NCI-H146 treated with DMSO at 0.1 percent for 48 hours (cell line): ENCODE measurements around the gene ADARB1.
A peak's percentile ranks its signal among the peaks of the same experiment; 100 is the strongest.

Experiments
- DNase-seq: peaks from one replicate; lab custom pipeline; 2025; ENCODE audit not compliant: unreplicated experiment; lab: John Stamatoyannopoulos, UW

Gene ADARB1

DNA sequence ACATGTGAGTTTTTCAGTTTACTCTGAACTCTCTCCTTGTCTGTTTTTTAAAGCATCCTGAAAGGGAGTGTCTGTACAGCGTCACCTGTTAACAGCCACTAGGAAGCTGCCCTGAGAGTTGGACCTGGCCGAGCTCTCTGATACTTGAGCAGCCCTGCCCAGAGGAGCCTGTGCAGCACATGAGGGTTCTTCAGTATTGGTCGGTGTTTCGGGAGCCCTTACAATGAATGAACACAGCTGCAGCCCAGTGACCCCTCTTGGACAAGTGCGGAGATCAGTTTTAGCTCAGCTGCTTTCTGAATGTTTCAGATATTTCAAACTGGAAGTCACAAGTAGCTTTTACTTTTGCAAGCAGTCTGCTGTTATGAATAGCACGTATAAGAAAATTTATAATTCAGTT, 39.2 kb downstream of the ADARB1 start:
- no peak for DNase-seq

DNA sequence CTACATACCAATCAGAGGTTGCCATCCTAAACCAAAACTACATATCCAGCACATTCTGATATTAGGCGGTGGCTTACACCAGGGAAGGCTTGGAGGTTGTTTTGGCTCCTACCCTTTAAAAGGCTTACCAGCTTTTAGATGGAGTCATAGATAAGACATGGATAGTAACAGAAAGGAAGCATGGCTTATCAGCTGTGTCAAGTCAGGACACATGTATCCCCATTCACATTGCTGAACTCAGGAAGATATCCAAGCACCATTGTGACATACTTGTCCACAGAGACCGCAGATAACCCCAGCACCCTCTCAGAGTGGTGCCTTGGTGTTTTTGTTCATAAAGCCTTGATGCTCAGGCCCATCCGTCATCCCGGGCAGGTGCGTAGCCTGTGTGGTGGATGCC, 39.7 kb downstream of the ADARB1 start:
- no peak for DNase-seq

DNA sequence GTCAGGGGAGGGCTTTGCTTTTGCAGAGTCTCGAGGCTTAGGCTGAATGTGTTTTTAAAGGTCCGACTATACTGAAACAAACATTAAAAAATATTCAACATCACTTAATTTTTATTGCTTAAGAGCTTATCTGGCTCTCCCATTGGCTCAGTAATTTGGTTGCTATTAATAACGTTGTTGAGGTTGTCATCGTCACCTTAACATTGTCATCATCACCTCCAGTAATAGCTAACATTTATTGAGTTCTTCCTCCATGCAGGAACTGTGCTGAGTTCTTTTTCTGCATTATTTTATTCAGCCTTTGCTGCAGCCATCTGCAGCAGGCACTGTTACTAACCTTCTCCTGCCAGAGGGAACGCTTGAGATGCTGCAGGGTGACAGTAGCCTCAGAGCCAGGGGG, 40.1 kb downstream of the ADARB1 start:
- no peak for DNase-seq

DNA sequence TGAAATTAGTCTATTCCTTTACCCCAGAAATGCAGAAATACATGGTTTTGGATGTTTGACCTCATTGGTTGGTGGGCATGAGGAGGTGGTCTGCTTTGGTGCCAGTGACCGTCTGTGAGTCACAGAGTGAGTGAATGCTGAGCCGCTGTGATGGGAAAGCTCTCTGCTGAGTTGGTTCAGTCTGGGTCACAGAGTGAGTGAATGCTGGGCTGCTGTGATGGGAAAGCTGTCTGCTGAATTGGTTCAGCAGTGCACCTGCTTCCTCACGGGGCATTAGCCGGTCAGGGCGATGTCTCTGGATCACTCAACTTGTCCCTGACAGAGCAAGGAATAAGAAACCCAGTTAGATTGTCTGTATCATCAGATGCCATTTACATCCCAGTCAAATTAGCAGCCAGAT, 40.8 kb downstream of the ADARB1 start:
- no peak for DNase-seq

DNA sequence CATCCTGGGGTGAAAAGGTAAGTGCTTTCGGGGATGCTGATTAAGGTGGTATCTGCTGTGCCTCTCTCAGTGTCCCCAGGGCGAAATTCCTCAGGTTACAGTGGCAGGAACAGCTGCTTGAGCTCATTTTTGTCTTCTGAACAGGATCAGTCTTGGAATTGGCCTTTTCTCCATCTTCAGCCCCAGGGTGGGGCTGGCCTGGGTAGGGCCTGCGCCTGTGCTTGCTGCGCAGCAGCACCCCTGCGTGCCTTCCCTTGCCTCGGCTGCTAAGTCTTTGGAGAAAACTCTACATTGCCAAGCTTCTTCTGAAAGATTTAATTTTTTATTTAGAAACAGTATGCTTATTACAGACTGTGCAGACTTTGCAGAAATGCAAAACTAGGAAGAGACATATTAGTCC, 41.7 kb downstream of the ADARB1 start:
- DNase-seq, result no peak

DNA sequence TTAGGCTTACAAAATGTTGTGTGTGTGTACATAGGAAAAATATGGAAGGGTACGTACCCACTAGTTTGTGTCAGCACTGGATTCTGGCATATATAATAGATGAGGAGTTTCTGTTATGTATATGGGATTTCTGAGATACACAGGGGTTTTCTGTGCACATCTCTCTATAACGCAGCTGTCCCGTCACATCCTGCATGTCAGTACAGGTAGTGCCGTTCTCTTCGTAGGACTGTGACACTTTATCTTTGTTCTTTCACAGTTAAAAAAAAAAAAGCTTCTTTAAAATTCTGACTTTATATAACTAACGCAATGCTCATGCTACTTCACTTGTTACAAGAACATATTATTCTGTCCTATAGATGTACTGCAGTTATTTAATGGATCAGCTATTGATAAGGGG, 42.9 kb downstream of the ADARB1 start:
- DNase-seq, result no peak

DNA sequence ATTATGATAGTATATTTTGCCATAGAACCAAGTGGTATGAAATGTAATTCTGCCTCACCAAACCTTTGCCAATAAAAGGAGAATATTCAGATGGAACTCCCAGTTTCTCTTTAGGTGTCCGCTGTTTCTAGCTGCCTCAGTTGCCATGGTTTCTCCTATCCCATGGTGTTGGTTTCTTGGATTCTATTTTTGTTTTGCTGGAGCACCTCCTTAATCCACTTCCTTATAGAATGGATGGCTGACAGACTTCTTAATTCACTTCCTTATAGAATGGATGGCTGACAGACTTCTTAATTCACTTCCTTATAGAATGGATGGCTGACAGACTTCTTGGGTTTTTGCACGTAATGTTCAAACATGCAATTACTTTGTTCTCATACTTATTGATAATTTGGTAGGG, 43.7 kb downstream of the ADARB1 start:
- DNase-seq, result no peak

DNA sequence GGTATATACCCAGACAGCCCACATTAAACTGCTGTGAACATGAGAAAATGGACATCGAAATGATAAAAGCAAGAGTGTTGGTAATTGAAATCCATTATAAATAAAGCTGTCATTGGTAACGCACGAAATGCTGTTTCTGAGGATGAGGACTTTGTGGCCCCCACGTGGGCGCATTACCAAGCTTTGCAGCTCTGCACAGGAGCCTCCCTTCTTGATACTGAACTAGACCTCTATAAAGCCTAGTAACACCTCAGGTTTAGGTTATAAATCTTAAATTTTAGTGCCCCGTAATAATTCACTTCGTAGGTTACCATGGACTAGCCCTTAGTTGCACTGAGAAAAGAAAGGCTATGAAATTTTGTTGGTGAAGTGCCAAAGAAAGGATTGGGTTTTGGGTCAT, 45.4 kb downstream of the ADARB1 start:
- no peak for DNase-seq

DNA sequence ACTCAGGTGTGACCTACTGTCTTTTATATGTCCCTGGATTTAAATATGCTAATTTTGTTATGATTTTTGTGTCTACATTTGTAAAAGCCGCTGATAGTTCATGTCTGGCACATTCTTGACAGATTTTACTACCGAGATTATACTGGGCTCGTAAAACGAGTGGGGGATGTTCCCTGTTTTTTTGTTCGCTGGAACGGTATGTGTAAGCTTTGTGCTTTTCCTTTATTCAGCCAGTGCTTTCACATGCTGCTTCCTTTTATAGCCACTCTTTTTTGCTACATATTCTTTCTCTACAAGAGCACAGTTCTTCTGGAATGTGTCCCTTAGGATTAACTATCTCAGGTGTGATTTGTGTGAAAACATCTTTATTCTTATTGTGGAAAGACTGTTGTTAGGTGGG, 46.6 kb downstream of the ADARB1 start:
- no peak for DNase-seq

DNA sequence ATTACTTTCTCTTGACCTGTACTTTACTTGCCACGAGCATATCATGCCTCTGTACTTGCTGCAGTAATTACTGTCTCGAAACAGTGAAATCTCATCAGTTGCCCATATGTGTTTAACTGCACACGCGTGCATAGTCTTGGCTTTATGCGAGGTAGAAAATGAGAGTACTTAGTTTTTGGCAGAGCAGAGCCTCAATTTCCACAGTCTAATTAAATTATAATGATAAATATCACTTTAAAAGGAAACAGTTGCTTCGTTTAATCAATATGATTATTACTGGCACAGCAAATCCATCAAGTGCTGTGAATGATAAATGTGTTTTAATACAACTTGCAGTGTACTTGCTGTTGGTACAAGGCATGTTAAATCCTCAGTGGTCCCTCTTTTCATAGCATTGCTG, 47.6 kb downstream of the ADARB1 start:
- no peak for DNase-seq

DNA sequence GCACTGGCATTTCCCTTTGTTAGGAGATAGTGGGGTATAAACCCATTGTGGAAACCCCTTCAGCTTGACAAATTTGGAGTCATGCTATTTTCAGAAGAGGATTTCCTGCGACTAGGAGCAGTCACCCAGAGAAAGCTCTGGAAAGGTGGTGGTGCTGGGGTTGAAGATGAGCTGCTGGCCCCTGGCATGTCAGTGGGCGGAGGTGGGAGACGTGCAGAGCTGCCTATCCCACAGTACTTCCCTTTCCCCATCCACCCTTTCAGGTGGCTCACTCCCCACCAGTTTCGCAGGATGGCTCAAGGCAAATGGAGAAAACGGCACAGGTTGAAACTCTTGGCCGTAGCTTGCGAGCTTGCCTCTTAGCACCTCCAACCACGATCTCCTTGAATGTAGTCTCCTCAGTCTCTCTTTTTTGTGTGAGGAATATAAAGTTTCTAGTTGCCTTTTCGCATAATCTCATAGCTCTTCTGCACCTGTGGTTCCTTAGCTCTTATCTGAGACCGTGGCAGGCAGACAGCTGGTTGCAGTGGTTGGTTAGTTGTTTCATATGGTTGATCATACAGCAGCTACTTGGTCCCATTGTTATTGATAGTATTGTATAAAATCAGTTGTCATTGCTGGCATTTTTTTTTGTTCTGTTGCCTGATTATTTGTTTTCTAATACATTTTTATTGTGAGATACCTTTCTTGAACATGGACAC, 48.2 kb downstream of the ADARB1 start:
- DNase-seq, result no peak

DNA sequence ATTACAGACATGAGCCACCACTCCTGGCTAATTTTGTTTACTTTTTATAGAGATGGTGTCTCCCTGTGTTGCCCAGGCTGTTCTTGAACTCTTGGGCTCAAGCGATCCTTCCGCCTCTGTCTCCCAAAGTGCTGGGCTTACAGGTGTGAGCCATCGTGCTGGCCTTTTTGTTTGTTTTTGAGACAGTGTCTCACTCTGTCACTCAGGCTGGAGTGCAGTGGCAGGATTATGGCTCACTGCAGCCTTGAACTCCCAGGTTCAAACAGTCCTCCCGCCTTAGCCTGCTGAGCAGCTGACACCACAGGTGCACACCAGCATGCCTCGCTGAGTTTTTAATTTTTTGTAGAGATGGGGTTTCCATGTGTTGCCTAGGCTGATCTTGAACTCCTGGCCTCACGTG, 49.1 kb downstream of the ADARB1 start:
- no peak for DNase-seq

DNA sequence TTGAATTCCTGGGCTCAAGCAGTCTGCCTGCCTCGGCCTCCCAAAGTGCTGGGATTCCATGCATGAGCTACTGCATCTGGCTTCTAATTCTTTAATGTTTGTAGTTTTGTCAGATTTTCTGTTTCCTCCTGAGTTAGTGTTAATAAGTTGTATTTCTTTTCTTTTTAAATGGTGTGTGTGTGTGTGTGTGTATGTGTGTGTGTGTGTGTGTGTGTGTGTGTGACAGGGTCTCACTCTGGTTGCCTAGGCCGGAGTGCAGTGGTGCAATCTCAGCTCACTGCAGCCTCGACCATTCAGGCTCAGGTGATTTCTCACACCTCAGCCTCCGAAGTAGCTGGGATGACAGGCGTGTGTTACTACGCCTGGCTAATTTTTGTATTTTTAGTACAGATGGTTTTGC, 50.2 kb downstream of the ADARB1 start:
- no peak for DNase-seq

DNA sequence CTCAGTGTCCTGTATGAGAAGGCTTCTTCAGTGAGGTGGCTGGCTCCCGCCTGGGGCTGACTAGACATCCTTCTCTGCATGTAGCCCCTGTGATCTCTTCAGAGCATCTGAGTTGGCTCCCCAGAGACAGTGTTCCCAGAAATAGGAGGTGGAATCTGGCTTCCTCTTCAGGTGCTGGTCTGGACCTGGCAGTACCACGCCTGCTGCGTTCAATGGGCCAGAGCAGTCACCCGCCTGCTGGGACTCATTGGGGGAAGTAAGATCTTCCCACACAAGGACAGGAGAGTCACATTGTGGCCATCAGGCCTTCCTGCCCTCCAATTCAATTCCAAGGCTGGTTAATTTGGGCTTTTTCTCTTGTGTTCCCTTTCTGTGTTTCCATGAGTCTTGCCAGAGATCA, 51.0 kb downstream of the ADARB1 start:
- no peak for DNase-seq

DNA sequence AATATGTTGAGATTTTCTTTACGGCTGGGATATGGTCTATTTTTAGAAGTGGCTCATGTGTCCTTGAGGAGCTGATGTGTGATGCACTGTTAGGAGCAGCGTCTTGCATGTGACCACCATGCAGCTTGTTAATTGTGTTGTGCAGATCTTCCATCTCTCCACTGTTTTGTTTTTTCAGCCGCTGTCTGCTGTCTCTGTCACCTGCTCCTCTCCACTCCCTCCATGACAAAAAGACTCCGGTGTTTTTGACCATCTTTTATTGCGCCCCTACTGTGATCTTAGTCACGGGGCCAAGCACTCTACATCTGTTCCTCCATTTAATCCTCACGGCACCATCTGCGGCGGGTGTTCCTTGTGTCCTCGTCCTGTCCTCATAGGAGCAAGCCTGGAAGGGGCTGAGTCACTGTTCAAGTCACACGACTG, 51.8 kb downstream of the ADARB1 start:
- peak; percentile 2 for DNase-seq

DNA sequence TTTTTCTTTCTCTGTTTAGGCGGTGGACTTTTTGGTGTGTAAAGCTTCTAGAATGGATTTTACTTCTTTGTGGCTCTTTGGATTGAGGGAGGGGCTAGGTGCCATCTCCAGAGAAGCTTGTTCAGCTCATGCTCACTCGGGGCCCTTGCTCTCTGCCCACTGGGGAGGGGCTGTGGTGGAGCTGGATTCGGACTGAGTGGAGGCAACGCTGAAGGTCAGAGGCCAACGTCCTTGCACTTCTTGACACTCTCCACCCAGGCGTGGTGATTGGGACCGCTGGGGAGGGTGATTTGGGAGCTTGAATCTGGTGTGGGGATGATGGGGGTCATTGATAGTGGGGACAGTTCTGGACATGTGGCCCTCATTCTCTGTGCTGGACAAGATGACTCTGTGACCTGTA, 52.6 kb downstream of the ADARB1 start:
- no peak for DNase-seq

DNA sequence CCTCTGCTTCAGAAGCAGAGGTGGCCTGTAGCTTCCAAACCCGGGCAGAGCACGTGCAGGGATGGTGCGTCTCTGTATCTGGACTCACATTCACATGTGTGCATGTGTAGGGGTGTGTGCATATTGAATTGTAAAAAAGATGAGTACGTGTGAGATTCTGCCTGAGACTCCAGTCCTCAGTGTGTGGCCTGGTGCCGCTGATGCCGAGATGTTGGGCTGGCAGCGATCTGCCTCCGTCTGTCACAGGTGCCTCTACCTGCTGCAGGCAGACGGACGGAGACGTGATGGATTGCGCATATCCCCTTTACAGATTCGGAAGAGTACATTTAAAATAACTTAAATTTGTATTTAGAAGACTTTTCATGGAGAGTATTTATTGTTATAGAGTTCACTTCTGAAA, 53.6 kb downstream of the ADARB1 start:
- no peak for DNase-seq

DNA sequence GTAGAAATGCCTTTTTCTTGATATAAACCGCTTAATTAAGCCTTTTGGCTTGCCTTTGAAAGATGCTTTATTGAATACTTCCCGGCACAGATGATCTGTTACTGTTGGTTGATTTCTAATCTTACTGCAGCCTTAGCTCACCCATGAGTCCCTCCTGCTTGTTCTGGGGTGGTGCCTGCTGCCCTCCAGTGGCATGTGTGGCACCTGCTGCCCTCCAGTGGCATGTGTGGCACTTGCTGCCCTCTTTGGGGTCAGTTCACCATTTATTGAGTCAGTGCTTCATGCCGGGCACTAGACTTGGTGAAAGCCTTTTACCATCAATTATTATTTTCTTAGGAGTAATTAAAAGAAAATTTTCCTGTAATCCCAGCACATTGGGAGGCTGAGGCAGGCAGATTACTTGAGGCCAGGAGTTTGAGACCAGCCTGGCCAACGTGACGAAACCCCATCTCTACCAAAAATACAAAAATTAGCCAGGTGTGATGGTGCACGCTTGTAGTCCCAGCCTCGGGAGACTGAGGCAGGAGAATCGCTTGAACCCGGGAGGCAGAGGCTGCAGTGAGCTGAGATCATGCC, 54.3 kb downstream of the ADARB1 start:
- DNase-seq, result no peak

DNA sequence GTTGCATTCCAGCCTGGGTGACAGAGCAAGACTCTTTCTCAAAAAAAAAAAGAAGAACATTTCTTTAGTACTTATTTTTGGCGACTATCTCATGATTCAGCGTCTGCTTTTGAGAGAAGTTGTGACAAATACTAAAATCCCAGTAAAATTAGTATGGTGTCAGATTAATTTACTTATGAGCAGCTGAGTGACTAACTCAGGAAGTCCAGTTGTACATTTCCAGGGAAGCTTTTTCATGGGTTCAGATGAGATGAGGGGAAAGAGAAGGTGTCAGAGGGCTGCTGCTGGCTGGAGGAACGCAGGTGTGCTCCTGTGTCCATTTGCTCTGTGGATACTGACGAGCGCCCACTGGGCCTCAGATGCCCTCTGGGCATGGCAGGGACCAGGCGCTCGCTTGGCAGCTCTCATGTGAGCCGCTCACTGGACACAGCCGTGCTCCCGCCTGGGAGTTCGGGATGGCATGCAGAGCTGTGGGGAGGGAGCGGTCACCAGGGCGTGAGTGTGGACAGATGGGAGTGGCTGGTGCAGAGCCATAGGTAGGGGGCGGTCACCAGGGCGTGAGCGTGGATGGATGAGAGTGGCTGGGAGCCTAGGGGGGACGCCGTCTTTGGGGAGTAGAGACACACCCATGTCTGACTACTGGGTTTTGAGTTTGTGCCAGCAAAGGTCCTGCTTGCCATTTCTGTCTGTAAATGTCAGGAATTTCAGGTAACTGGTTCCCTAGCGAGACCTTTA, 55.0 kb downstream of the ADARB1 start:
- no peak for DNase-seq

DNA sequence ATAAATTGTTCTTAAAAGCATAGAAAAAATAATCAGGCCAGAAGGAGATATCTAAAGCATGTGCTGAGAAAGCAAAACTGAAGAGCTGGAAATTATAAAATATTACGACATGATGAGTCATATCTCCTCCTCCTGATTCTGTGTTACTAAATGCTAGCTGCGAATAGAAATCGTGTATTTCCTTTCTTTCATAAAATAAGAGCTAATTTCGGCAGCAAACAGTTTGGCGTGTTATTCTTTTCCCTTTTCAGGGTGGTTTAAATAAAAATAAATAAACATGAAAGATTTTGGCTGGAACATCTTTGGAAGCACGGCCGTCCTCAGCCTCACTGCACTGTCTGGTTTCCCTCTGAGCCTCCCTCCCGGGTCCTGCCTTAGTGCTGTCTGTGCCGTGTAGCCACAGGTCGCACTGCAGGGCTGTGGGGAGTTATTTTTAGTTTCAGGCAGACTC, 56.0 kb downstream of the ADARB1 start:
- no peak for DNase-seq

DNA sequence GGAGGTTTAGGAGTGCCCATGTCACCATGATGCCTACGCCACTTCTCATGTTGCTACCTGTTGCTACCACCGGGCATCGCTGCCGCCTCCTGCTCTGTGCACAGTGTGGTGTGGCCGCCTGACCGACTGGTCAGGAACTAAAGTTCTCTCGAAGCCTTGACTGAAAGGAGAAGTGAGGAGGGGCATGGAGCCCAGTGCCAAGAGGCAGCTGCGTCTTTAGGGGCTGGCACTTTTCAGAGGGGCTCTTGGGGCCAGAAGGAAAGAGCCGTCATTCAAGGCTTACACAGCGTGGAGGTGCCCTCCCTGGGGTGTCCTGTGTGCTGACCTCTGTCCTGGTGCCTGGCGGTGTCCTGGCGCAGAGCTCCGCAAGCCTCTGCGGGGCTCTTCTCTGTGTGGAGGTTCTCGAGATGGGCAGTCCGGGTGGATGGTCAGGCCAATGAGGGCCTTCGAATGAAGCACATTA, 57.2 kb downstream of the ADARB1 start:
- DNase-seq, result no peak

DNA sequence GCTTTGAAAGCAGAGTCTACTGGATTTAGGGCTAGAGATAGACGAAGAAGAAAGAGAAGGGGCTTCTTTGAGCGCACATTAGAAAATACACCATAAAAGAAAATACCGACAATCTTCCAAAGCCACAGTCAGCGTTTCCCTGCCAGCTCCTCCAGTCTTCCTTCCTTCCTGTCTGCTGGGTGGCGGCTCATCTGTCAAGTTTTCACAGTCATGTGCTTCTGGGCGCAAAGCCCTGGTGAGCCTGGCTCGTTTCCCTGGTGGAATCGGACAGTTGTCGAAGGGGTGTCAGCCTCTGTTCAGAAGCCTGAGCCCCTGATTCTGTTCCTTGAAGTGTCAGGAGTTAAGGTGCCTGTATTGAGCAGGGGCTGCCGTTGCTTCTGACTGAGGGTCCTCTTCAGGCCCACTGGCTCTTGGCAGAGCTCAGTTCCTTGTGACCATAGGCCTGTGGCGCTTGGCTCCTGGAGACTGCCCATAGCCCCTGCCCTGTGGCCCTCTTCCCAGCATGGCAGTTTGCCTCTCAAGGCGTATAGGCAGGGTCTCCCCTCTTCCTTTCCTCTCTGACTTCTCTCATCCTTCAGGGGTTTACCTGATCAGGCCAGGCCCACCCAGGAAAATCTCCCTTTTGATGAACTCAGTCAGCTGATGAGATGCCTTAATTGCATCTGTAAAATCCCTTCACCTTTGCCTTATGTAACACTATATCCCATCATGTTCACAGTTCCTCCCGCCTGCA, 58.6 kb downstream of the ADARB1 start:
- no peak for DNase-seq
